NOMO-1 (cell line): ENCODE results near the gene C1QTNF1.
"Not testable (repeated sequence)": the region's sequence is repeated elsewhere in the genome, so short reads cannot be mapped to it uniquely, and the experiment has no call there.

ENCODE experiments used
- DNase-seq, 2 experiments: peaks; one replicate each; lab custom pipeline; 2025; ENCODE audit not compliant: unreplicated experiment in 2 of 2; lab: John Stamatoyannopoulos, UW

The C1QTNF1 gene

DNA sequence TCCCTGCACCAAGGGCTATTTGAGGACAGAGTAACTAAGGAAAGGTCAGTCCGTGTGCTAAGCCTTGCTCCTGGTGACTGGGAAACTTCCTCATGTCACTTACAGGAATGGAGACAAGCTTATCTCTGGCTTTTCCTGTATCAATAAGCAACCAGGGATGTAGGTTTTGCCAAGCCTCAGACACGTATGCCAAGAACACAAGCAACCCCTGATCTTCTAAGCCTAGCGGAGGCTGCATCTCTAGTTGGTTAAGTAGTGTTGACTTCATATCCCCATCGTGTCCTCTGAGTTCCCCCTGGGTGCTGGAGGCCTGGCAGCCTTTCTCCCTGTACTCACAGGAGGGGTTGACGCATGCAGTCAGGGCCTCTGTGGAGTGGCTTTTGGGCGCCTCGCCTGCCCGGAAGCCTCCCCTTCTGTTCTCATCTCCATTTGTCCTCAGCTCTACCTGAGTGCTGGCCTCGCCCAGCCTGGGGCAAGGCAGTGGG, 1.4 kb upstream of the C1QTNF1 start:
- no peak for DNase-seq

DNA sequence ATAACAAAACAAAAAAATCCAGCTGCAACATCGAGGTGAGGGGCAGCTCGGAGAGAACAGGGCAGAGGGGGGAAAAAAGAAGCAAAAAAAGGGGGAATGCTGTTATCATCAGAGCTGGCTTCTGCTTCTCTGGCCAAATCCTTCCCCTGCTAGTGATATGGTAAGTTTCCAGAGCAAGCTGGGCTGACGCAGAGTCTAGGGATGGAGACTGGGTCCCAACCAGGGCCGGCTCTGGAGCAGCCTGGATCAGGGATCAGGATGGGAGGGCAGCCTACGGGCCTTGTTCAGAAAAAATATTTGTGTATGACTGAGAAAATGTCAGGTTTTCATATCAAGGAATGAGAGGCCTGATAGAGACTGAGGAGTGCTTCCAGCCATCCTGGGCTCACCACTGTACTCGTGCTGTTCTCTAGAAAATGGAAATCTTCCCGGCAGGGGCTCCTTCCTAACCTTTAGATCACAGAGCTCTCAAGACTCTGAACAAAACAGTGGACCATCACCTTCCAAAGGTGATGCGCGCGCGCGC, 726 bp upstream of the C1QTNF1 start:
- no peak for DNase-seq

DNA sequence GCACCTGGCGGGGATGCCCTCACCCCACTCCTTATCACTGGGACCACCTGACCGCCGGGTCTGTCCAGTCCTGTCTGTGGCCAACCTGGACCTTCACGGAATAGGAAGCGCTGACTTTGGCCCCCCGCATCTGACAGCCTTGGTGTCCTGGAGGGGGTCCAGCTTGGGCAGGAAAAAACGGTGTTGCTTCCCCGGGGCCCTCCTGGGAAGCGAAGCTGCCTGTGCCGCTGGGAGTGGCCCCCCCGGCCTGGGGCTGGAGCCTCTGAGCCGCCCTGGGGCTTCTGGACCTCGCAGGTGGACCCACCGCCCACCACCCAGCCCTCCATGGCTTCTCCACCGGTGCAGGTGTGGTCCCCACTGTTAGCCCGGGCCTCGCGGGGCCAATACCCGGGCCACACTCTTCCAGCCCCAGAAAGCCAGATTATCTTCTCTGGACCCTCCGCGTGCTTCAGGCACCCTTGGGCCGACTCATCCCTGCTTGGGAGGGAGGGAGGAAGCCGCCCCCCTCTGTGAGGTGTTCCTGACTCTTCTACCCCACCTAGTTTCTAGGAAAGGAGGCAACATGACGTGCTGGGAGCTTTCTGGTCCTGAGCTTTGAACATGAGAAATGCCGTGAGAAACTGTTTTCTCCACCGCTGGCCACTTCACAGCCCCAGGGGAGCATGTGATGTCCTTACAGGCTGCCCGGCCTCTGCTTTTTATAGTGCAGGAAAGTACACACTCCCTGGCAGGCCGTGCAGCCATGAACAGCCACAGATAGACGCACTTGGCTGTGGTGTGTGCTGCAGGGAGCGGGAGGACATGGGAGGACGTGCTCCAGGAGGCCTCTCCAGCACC, 1.1 kb downstream of the C1QTNF1 start:
- no peak for DNase-seq

DNA sequence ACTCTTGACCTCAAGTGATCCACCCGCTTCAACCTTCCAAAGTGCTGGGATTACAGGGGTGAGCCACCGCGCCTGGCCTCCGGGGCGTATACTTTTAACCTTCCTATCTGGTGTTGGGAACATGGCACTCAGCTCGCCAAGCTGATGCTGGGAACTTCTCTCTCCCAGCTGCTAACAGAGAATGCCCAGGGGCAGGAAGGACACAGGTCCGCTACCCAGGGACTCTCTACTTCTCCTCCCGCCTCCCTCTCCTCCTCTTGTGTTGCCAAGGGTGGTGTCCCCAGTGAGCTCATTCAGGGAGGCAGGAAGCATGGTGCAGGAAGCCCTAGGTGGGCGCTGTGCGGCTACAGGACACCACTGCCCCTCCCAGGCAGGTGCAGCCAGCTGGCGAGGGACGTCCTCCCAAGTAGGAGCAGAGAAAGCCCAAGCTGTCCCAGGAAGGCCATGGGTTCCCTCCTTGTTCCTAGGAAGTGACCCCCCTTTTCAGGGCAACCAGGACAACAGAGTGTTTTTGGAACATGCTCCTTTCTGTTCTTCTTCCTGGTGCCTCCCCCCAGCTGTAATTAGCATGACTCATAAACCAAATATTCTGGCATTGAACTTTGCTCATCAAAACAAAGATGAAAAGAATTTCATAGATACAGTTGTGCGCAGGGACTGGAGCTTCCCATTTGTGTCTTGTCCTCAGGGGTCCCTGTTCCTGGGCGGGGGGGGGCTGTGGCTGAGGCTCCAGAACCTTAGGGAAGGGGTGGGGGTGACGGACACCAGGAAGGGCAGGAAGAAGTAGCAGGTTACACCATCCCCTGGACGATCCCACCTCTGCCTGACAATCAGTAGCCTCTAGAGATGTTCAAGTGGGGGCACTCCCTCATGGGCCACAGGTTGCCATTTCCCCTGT, 2.7 kb downstream of the C1QTNF1 start:
- peak in 1 of 2 experiments; percentile 32 for DNase-seq

DNA sequence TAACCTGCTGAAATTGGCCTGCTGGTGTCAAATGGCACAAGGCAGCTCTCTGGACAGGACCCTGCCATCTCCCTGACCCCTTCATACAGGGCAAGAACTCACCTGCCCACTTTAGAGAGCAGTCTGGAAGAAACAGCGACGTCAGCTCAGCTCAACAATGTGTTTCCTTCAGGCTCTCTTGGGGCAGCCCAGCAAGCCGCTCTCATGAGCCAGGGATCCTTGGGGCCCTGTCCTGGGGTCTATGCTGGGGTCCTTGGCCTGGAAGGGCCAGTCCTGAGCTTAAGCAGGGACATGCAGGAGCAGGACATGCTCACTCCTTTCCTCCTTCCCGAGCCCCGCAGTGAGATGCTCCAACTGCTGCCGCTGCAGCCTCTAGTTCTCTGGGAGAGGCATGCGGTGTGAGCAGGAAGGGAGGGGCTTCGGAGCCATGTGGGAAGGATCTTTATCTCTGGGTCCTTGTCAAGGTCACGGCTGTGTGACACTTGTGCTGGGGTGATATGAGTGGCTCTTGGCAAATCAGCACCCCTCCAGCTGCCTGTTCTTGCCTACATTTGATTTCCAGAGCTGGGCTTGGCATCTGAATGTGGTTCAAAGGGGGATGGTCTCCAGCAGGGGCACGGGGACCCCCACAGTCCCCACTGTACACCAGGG, 3.4 kb downstream of the C1QTNF1 start:
- DNase-seq = no peak

DNA sequence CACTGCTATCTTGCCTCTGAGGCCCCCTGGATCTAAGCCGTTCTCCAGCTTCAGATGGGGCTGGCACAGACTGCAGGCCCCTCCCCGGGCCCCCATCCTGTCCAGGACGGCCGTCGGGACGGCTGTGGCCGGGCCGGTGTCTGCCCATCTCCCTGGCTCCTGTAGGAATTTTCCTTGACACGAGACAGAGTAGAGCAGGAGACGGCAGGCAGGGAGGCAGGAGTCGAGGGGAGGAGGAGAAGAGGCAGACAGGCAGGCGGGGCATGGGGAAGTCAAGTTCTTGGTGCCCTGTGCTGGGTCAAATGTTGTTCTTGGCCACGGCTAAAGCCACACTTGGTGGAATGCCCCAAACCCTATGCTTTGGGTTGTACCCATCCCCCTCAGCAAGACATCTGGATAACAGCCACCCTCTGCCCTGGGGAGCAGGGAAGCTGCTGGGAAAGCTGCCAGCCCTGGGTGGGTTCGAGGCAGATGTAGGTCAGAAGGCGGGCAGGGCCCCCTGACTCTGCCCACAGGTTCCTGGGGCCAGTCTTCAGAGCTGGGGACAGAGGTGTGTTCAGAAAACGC, 4.0 kb downstream of the C1QTNF1 start:
- DNase-seq = no peak

DNA sequence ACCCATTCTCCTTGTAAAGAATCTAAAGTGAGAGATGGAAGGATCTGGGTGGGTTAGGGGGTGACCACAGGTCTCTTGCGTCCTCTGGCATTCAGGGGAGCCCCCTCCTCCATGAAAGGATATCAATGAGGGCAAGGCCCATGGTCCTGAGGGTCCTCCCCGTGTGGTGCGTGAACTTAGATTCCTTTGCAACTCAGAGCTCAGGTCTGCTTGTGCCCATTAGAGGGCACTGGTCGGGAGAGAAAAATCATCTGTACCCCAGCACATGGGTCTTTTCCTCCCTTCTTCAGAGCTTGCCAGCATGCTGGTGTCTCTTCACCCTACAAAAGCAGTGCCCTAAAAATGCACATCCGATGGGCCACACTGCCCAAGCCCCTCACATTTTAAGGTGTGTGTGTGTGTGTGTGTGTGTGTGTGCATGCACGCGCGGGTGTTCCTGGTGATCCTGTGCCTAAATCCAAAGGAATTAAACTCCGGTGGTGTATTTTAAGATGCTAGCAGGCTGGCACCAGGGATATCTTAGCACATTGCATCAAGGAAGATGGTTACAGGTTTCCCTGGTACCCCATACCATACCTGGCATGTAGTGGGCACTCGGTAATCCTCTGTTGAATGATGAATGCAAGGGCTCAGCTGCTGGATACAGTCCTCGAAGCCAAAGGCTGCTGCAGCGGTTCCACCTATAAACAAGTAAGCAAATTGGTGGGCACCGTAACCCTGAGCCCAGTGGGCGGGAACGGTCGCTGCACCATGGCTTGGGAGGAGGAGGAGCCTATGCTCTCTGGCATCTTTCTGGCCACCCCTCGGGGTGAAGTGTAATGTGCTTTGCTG, 4.7 kb downstream of the C1QTNF1 start:
- no peak for DNase-seq

DNA sequence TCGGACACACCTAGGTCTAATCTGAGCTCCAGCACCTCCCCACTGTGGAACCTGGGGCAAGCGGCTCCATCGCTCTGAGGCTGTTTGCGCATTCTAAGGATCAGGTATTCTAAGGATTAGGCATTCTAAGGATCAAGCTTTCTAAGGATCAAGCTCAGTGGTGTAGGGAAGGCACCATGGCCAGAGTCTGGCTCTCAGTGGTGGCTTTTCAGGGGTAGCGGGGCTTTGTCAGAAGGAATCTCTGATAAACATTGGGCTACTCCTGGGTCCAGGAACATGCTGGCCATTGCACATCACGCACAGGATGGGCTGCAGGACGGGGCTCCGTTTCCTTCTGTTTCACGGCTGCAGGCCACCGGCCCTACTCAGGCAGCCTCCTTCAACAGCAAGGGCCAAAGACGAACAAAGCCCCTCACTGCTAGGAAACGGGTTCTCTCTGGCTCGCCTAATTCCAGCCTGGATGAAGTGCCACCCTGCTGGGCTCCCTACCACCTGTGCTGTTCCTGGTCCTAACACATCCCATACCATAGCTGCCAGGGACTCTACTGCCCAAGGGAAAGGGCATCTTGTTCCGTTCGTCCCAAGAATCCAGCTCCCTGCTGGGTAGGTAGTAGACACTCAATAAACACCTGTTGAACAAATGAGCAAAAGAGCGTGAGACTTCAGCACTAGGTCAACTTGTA, 5.5 kb downstream of the C1QTNF1 start:
- DNase-seq = no peak

DNA sequence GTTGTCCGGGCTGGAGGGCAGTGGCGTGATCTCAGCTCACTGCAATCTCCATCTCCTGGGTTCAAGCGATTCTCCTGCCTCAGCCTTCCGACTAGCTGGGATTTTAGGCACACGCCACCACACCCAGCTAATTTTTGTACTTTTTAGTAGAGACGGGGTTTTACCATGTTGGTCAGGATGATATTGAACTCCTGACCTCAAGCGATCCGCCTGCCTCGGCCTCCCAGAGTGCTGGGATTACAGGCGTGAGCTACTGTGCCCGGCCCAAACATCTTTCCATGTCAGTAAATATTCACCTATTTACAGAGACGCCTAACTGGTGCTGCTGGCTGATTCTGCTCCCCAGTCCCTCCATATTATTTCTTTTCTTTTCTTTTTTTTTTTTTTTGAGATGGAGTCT, 6.7 kb downstream of the C1QTNF1 start:
- not testable (repeated sequence) for DNase-seq

DNA sequence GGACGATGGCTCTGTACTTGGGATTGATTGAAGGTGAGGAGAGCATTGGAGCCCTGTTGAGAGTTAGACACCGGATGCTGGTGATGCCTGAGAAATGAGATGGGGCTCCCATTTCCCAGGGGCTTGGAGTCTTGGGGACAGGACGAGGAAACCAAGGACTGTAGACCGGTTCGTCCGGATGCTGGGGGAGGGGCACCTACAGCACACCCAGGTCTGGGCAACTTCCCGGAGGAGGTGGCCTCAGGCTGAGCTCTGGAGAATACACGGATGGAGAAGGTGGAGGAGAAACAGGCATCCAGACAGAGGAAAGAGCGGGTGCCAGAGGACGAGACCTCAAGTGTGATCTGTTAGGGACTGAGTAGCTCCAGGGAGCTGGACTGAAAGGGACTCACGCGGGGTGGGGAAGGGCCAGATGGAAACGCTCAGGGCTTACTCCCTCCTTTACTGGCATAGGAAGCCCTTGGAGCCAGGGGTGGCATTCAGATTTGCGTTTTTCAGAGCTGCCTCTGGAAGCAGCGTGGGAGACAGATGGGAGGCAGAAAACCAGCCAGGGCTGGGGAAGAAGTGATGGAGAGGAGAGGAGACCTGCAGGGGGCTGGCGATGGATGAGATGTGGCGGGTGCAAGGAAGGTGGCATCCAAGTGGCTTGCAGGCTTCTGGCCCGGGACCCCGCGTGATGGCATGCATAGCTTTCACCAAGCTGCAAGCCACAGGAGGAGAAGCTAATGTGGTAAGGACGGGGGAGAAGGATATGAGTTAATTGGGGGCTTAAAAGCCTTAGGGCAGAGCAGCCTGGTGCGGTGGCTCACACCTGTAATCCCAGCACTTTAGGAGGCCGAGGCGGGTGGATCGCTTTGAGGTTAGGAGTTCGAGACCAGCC, 8.3 kb downstream of the C1QTNF1 start:
- DNase-seq = no peak

DNA sequence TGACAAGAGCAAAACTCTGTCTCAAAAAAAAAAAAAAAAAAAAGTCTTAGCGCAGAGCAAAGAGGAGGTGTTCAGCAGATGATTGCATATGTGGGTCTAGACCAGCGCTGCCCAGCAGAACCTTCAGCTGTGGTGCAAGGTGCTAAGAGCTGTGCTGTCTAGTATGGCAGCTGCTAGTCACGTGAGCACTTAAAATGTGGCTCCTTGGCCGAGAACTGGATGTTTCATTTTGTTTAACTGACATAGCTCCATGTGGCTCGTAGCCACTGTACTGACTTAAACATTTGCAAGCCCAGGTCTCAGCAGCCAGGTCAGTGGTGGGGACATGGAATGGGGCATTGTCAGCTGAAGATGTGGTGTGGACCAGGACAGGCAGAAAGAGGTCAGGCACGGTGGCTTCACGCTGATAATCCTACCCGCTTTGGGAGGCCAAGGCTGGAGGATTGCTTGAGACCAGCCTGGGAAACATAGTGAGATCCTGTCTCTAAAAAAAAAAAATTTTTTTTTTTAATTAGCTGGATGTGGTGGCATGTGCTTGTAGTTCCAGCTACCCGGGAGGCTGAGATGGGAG, 9.2 kb downstream of the C1QTNF1 start:
- DNase-seq = no peak

DNA sequence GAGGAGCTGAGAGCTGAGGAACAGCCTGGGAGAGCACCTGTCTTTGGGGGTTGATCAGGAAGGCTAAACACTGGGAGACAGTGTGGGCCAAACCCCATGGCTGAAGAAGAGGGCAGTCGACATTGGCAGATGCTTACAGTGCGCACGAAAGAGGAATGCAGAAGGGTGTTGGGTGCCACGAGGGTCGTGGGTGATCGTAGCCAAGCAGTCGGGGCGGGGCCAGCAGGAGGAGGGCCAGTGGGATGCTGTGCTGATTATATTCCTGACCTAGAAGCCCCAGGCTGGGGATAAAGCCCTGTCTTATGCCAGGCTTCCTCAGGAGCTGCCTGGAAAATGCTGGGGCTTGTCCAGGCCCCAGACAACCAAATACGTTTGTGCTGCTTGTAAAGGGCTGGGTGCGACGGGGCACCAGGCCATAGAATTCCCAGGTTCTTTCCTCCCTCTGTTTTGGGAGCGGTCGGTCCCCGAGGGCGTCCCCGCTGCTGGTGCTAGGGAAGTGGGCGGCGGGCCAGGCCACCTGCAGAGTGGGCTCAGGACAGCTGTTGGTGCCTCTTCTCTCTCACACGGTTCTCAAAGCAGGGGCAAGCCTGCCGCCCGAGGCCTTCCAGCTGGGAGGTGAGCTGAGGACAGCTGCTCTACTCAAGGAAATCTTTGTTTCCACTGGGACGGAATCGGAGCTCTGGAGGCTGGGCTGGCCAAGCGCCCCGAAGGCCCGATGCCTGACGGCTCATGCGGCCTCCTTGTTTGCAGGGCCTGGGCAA, 10.0 kb downstream of the C1QTNF1 start:
- no peak for DNase-seq

DNA sequence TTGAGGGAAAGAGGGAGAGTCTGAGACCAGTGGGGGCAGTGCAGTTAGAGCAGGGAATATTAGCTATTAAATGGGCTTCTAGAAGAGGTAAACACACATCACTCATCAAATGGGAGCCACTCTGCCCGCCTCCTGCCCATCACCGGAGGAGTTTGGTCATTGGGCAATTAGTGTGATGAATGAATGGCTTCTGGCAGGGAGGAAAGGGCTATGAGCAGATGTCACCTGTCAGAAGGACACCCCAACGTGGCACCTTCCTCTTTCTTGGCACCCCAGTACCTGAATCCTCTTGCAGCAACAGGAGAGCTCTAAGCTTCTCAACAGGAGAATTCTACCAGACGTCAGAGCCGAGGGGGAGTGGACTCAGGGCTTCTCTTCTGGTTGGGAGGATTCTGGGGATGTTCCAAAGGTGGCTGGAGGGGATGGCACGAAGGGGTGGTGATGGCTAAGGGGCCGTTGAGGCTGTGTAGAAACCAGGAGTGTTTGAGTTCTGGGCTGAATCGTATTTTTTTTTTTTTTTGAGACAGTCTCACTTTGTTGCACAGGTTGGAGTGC, 11.0 kb downstream of the C1QTNF1 start:
- DNase-seq = no peak

DNA sequence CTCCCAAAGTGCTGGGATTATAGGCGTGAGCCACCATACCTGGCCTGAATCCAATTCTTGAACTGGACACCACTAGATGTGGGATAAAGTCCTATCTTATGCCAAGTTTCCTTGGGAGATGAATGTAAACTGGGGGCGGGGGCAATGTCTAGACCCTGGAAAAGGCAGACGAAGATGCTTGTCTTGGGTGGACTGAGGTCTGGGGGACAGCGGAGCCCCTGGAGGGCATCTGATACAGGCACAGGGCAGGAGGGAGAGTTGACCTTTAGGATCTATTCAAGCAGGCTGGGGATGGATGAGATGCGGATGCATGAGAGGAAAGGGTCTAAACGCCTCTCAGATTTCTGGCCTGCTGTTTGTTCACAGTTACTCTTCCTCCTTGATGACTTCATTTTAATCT, 11.7 kb downstream of the C1QTNF1 start:
- DNase-seq = no peak

DNA sequence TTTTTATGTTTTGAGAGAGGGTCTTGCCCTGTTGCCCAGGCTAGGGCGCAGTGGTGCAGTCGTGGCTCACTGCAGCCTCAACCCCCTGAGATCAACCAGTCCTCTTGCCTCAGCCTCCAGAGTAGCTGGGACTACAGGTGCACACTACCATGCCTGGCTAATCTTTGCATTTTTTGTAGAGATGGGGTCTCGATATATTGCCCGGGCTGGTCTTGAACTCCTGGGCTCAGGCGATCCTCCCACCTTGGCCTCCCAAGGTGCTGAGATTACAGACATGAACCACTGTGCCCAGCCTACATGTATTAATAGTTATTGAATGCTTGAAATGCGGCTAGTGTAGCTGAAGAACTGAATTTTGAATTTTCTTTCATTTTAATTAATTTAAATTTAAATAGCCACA, 12.2 kb downstream of the C1QTNF1 start:
- DNase-seq = no peak

DNA sequence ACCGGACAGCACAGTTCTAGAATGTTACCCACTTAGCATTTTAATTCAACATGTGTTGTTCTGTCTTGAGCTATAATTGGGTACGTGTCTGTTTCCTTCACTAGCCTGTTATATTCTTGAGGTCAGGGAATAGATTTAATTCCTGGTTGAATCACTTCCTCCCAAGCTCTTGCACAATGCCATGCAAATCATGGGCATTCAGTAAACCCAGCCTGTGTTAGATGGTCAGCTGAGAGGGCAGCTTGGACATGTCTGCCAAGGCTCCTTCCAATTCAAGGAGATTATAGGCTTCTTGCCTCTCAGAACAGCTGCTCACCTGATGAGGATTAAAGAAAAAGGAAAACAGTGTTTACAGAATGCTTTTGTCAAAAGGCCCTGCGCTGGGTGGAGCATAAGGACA, 12.6 kb downstream of the C1QTNF1 start:
- DNase-seq = peak in 1 of 2 experiments; percentile 69
